NCI-H774 (cell line): ENCODE data around the gene TFAP2E.

Experiments
- DNase-seq: peaks from one replicate; lab custom pipeline; 2025; lab: John Stamatoyannopoulos, UW

Gene TFAP2E

GRCh38 chr1:35595684-35596083 lies 22.6 kb downstream of the TFAP2E start:
- DNase-seq = no peak

GRCh38 chr1:35597870-35598269 lies 24.8 kb downstream of the TFAP2E start:
- DNase-seq = no peak

GRCh38 chr1:35598895-35599294 lies 25.8 kb downstream of the TFAP2E start:
- DNase-seq = no peak

GRCh38 chr1:35599411-35599810 lies 26.3 kb downstream of the TFAP2E start:
- DNase-seq = no peak

DNA sequence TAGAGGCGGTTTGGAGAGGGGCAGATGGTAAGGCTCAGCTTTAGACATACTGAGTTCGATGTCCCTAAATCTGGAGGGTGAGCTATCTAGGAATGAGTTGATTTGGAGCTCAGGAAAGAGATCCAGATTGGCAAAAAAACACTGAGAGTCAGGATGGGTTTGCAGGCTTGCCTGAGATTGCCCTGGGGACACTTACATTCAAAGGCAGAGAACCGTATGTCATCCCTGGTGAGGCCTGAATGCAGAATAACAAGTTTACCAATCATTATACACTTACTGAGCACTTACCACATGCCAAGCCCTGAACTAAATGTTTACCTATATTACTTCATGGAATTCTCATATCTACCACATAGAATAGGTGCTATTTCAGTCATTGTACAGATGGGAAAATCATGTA lies 27.5 kb downstream of the TFAP2E start:
- DNase-seq = no peak

DNA sequence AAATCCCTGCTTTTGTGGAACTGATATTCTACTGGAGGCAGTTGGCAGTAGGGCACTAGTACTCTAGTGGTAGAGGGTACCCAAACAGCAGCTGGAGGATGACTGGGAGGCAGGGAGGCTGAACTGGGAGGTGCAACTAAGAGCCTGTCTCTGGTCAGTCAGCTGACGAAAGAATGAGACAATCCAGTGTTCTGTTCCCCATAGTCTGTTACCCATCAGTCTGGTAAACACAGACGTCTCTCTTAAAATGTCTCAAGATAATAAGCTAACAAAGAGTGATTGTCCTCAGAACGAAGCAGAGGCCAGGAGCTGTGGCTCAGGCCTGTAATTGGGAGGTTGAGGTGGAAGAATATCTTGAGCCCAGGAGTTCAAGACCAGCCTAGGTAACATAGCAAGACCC lies 30.4 kb downstream of the TFAP2E start:
- DNase-seq = no peak

- DNase-seq = no peak
Observed at GRCh38 chr1:35603941-35604340, 30.8 kb downstream of the TFAP2E start.

DNA sequence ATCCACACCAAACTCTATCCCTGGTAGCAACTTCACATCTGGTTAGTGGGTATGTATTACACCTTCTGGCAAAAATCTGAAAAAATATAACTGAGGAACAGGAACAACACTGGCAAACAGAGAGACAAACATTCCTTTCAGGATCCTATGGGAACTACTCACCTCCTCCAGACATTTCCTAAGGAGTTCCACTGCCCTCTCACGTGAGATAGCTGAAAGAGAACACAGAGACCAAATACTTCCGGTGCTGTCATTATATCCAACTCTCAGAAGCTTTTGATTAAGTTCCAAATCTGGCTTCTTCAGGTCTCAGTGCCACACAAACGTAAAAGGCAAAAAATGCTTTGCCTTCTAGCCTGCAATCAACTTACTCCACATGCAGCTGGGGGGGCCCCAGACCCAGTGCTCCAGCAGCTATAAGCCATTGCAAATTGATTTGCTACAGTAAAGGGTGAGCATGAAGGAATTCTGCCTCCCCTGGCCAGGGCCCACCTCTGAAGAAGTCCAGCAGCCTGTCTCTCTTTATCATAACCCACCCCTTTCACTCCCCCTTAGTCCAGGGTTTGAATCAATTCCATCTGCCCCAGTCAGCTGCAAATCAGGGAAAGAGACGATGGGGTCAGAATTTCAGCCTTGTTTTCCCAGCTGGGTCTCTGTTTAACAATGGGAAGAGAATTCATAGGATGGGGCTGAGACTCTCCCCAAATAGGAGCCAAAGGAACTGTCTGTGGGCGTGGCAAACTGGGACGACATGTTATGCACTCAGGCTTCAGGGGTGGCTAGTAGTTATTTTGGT lies 32.2 kb downstream of the TFAP2E start:
- no peak for DNase-seq

GRCh38 chr1:35605867-35606182 lies 32.7 kb downstream of the TFAP2E start:
- DNase-seq = no peak

- DNase-seq = no peak
Observed at GRCh38 chr1:35611655-35612054, 38.5 kb downstream of the TFAP2E start.

DNA sequence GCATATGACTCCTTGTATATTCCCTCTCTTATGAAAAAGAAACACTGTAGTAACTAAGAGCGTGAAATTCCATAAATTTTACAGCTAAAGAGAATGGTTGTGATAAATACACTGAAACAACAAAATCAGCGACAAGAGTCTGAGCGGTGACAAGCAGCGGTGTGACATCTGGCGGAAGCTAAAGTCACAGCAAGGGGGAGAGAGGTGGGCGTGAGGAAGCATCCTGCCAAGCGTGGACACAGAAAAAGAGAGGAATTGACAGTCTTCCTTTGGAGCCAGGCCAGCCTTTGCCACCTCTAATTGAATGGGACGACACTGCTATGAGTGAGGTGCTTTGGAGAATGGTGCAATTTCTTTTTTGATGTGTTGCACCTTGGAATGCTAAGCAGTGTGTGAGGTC lies 42.3 kb downstream of the TFAP2E start:
- DNase-seq = no peak

DNA sequence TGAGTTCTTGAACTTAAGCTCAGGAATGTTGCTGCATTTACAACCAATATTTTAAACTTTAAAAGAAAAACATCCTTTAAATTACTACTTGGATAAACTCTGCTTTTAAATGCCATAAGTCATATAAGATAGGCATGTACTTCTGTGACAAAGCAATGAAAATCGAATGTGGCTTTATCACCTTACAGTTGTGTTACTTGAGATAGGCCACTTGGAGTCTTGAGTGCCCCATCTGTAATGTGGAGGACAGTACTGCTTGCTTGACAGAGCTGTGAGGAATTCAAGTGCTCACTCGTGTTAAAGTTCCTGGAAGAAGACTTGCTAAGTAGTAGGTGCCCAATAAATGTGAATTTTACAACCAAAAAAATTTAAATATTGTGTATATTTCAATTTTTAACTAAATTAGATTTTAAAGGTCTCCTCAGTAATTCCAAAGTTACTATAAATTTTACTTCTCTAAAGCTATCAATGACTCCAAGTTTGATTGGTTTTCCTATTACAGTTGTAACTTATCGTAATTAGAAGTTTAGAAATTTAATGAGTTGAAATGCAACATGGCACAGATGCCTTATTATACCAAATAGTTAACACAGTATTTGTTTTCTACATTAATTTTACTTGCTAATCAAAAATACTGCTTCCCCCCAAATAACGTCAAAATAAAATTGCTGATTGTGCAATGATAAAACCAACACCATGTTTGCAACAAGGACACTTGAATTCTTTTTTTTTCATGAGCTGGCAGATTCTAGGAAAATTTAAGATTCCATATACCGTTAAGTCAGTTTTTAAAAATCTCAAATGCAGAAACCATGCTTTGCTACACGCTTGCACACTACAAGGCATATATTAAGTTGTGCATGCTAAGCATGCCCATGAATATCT lies 46.4 kb downstream of the TFAP2E start:
- DNase-seq = no peak

- no peak for DNase-seq
Observed at GRCh38 chr1:35622510-35623178, 49.5 kb downstream of the TFAP2E start.

GRCh38 chr1:35623832-35624231 lies 50.7 kb downstream of the TFAP2E start:
- DNase-seq = no peak

- DNase-seq = no peak
Observed at GRCh38 chr1:35629051-35629450, 55.9 kb downstream of the TFAP2E start.

- no peak for DNase-seq
Observed at GRCh38 chr1:35631396-35631795, 58.3 kb downstream of the TFAP2E start.

DNA sequence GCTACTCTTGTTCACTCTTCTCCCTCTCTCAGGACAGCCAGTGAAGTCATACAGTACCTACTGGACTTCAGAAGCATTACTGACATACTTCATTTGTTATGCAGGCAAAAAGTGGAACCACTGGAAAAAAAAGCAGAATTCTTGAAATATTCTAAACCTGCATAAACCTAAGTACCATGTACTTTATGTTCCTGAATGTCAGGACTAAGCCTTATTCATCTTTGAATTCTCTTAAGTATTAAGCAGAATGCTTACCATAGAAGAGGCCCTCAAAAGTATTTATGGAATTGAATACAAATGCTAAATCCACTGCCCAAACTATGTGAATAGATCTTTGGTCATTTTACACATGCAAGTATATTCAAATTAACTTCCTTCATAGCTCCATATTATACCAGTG lies 60.4 kb downstream of the TFAP2E start:
- no peak for DNase-seq

DNA sequence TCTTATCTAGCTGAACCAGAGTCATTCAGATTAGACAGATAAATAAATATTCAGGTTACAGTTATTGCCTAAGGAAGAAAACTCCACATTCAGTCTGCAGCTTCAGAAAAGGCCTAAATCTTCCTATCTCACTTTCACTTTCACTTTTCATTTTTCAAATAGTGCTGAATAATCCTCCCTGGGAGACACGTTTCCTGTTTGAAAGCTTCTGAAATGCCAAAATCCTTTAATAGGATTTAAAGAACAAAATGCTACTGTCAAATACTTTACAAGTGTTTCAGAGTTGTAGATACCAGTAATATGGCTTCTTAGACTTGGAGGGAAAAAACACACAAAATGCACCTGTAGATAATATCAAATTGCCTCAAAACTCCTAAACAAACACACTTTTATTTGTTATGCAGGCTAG lies 64.3 kb downstream of the TFAP2E start:
- peak; percentile 24 for DNase-seq

DNA sequence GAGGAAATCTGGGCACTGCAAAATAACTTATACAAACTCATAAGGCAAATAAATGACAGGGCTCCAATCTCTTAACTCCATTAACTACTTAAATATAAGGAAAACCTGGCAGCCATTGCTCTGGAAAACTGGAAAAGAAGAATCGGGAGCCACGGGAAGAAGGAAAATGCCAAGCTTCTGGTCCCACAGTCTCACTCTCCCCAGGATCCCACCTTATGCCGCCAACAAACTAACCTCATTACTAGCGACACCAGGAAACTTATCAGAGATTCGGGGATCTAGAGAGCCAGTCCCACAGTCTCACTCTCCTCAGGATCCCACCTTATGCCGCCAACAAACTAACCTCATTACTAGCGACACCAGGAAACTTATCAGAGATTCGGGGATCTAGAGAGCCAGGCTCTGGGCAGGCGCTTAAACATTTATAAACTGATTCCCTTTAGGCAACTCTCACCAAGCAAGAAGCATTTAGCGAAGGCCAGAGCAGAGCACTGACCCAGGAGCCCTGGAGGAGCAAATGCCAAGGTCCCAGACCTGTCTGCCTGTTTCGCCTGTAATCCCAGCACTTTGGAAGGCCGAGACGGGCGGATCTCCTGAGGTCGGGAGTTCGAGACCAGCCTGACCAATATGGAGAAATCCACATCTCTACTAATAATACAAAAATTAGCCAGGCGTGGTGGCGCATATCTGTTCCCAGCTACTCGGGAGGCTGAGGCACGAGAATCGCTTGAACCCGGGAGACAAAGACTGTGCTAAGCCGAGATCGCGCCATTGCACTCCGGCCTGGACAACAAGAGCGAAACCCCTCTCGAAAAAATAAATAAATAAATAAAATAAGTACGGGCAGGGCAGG lies 67.5 kb downstream of the TFAP2E start:
- no peak for DNase-seq

- DNase-seq = peak; percentile 99
Observed at GRCh38 chr1:35641233-35641866, 68.2 kb downstream of the TFAP2E start, which contains the start of gene PSMB2. PSMB2 (minus strand) TSS chr1:35641526; CDS start chr1:35641432, 94 bp downstream.

DNA sequence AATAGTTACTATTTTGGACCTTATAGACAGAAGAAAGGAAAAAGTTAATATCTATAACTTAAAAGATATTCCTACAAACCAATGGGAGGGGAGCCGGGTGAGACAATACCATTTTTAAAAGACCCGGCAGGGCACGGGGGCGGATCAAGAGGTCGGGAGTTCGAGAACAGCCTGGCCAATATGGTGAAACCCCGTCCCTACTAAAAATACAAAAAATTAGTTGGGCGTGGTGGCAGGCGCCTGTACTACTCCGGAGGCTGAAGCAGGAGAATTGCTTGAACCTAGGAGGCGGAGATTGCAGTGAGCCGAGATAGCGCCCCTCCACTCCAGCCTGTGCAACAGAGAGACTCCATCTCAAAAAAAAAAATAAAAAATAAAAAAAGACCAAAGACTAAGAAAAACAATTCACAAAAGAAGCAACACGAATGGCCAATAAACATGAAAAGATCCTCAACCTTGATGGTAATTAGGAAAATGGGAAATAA lies 69.4 kb downstream of the TFAP2E start:
- DNase-seq = peak; percentile 37
